Muscle layer of duodenum (tissue), 2 donors: ENCODE measurements around the gene PATZ1.
A peak's percentile ranks its signal among the peaks of the same experiment; 100 is the strongest.
"Not testable (repeated sequence)": the region's sequence is repeated elsewhere in the genome, so short reads cannot be mapped to it uniquely, and the experiment has no call there.

Experiments
- H3K27ac ChIP-seq: one replicate; pipeline ENCODE4 v1.7.0; 2013; ENCODE audit warnings: mild to moderate bottlenecking, low read length
- H3K27me3 ChIP-seq: one replicate; pipeline ENCODE4 v1.7.0; 2013; ENCODE audit warnings: low read depth, mild to moderate bottlenecking, control low read depth, low read length
- H3K36me3 ChIP-seq, 2 donors: one replicate each; pipeline ENCODE4 v1.7.0; 2013; ENCODE audit warnings: low read length in 2 of 2, control low read depth in 1 of 2, mild to moderate bottlenecking in 1 of 2; ENCODE audit not compliant: insufficient read depth in 2 of 2, control insufficient read depth in 1 of 2
- H3K4me1 ChIP-seq, 2 donors: one replicate each; pipeline ENCODE4 v1.7.0; 2013; ENCODE audit warnings: low read length in 2 of 2, mild to moderate bottlenecking in 2 of 2, control low read depth in 1 of 2, moderate library complexity in 1 of 2; ENCODE audit not compliant: insufficient read depth in 2 of 2, control insufficient read depth in 1 of 2
- H3K4me3 ChIP-seq, 2 donors: one replicate each; pipeline ENCODE4 v1.7.0; 2013; ENCODE audit warnings: low read length in 2 of 2, low read depth in 1 of 2, mild to moderate bottlenecking in 1 of 2
- H3K9me3 ChIP-seq, 2 donors: one replicate each; pipeline ENCODE4 v1.7.0; 2013; ENCODE audit warnings: low read length in 2 of 2, control low read depth in 1 of 2, mild to moderate bottlenecking in 1 of 2; ENCODE audit not compliant: control insufficient read depth in 1 of 2
- donor health status: healthy.

Gene PATZ1, protein sequence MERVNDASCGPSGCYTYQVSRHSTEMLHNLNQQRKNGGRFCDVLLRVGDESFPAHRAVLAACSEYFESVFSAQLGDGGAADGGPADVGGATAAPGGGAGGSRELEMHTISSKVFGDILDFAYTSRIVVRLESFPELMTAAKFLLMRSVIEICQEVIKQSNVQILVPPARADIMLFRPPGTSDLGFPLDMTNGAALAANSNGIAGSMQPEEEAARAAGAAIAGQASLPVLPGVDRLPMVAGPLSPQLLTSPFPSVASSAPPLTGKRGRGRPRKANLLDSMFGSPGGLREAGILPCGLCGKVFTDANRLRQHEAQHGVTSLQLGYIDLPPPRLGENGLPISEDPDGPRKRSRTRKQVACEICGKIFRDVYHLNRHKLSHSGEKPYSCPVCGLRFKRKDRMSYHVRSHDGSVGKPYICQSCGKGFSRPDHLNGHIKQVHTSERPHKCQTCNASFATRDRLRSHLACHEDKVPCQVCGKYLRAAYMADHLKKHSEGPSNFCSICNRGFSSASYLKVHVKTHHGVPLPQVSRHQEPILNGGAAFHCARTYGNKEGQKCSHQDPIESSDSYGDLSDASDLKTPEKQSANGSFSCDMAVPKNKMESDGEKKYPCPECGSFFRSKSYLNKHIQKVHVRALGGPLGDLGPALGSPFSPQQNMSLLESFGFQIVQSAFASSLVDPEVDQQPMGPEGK

DNA sequence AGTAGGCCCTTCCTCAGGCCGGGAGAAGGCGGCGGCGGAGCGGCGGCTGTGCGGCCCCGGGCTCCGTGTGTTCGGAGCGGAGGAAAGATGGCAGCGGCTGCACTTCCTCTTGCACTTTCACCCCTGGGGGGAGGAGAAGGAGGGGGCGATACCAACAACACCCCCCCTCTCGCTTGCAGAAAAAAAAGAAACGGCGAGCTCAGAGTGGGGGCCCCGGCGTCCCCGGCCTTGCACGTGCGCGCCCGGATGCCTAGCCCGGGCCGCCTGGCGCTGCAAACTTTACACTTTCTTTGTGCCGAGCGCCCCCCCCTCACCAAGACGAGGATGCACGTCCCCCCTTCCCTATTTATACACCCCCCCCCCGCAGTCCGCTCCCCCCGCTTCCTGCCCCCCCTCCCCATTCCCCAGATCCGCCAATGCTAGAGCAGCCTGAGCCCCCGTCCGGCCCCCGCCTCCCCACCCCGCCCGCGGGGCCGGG lies at the start of gene PATZ1:
PATZ1 (minus strand) TSS at position 92 of the 478 bp plus-strand sequence. CDS start 744 bp downstream, outside the sequence.
- Histone ChIP-seq H3K27me3 (no peaks in the 10 kb centered on the region), H3K27ac (peak within 1 kb of the TSS; percentile 65), H3K9me3 (no peaks in the 10 kb centered on the region), H3K4me3 (peak within 1 kb of the TSS; percentile 68 to 87), H3K36me3 (peaks cover 10 to 13% of the 10 kb centered on the region in 2 donors), H3K4me1 (peaks cover 18 to 41% of the 10 kb centered on the region in 2 donors)

DNA sequence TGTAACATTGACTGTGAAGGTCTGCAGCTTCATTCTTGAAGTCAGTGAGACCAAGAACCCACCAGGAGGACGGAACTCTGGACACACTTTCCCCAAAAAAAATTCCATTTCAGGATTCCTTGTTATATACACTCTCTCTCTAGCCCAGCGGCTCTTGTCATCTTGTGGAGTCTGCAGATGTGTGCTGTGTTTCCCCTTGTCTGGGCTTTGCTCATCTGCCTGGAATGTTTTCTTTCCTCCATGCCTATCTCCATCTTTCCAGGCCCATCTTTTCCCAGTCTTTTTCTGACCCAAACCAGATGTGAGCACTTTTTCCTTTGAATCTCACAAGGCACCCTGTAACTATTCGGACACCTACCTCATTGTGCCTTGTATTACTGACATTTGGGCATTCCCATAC lies 48.2 kb upstream of the PATZ1 start:
- Histone ChIP-seq H3K27ac (no peak overlapping the region), H3K27me3 (no peaks in the 10 kb centered on the region), H3K4me1 (peaks cover 0 to 6% of the 10 kb centered on the region in 2 donors), H3K4me3 (no peak overlapping the region), H3K9me3 (no peaks in the 10 kb centered on the region), H3K36me3 (no peaks in the 10 kb centered on the region)

DNA sequence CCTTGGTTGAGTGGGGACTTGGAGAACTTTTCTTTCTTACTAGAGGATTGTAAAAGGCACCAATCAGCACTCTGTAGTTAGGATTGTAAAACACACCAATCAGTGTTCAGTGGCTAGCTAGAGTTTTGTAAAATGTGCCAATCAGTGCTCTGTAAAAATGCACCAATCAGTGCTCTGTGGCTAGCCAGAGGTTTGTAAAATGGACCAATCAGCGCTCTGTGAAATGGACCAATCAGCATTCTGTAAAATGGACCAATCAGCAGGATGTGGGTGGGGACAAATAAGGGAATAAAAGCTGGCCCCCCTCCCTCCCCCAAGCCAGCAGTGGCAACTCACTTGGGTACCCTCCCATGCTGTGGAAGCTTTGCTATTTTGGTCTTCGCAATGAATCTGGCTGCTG lies 47.7 kb upstream of the PATZ1 start:
- Histone ChIP-seq H3K27ac (no peak overlapping the region), H3K4me3 (no peak overlapping the region), H3K27me3 (no peaks in the 10 kb centered on the region), H3K9me3 (no peaks in the 10 kb centered on the region), H3K4me1 (peaks cover 0 to 5% of the 10 kb centered on the region in 2 donors), H3K36me3 (no peaks in the 10 kb centered on the region)

DNA sequence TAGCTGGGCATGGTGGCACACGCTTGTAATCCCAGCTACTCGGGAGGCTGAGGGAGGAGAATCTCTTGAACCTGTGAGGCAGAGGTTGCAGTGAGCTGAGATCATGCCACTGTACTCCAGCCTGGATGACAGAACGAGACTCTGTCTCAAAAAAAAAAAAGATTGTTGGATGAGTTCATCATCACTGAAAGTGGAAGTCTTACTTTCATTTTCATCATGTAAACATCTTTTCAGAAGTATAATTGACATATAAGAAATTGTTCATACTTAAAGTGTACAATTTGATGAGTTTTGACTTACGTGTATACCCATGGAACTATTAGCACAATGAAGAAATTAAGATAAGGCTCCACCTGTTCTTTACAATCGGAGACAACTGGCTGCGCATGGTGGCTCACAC lies 32.5 kb upstream of the PATZ1 start:
- not testable (repeated sequence) for H3K36me3 ChIP-seq, H3K4me1 ChIP-seq, H3K27ac ChIP-seq, H3K9me3 ChIP-seq, H3K4me3 ChIP-seq, H3K27me3 ChIP-seq

DNA sequence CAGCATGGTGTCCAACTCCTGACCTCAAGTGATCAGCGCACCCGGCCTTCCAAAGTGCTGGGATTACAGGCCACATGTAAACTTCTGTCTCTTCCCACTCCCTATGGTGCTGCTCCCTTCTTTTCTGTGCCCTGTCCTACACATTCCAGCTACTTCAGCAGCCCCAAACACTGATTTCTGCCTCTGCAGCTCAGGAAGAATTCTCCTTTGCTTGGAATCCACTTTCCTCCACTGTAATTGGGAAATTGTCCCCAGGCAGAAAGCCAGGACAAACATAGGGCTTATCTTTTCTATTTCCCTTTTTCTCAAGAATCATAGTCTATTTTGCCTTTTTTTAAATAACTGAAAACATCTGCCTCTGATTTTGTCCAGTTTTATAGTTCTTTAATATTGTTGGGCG lies 32.0 kb upstream of the PATZ1 start:
- H3K9me3 ChIP-seq = no peaks in the 10 kb centered on the region
- no peaks in the 10 kb centered on the region for H3K27me3 ChIP-seq
- no peaks in the 10 kb centered on the region for H3K4me1 ChIP-seq
- H3K4me3 ChIP-seq = no peak overlapping the region
- H3K36me3 ChIP-seq = no peaks in the 10 kb centered on the region
- H3K27ac ChIP-seq = no peak overlapping the region

DNA sequence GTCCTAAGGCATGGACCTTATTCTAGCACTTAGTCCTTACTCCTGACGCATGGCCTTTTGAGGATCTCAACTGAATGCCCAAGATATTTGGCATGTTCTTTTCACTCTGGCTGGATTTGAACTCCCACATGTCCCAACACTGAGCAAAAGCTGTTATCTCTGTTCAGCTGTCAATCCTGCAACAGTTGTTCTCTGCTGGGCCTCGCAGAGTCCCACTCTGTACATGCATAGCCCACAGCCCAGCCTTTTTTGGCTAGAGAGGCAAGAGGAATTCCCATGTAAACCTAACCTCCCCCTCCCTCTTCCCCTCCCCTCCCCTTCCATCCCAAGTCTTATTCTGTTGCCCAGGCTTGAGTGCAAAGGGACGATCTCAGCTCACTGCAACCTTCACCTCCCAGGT lies 31.5 kb upstream of the PATZ1 start:
- no peak overlapping the region for H3K4me3 ChIP-seq

DNA sequence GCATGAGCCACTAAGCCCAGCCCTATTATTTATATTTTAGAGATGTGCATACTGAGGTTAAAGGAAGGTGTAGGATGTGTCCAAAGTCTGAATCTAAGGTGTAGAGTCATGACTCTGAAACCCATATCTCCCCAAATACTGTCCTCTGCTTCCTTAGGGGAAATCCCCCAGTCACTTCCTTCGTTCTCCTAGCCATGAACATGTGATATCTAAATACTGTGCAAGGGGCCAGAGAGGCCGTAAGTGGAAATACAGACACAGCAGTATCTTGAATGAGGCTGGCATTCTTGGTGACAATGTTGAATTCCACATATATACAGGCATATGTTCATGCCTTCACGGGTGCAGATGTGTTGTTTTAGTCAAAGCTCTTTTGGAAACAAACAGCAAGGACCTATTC lies 21.3 kb upstream of the PATZ1 start:
- Histone ChIP-seq H3K9me3 (no peaks in the 10 kb centered on the region), H3K4me1 (no peaks in the 10 kb centered on the region), H3K36me3 (no peaks in the 10 kb centered on the region), H3K27me3 (no peaks in the 10 kb centered on the region), H3K27ac (no peak overlapping the region), H3K4me3 (no peak overlapping the region)

More for the DNA sequence above, 31.5 kb upstream of the PATZ1 start:
- no peaks in the 10 kb centered on the region for H3K36me3 ChIP-seq
- H3K4me1 ChIP-seq = no peaks in the 10 kb centered on the region
- no peaks in the 10 kb centered on the region for H3K9me3 ChIP-seq
- no peaks in the 10 kb centered on the region for H3K27me3 ChIP-seq
- H3K27ac ChIP-seq = no peak overlapping the region

DNA sequence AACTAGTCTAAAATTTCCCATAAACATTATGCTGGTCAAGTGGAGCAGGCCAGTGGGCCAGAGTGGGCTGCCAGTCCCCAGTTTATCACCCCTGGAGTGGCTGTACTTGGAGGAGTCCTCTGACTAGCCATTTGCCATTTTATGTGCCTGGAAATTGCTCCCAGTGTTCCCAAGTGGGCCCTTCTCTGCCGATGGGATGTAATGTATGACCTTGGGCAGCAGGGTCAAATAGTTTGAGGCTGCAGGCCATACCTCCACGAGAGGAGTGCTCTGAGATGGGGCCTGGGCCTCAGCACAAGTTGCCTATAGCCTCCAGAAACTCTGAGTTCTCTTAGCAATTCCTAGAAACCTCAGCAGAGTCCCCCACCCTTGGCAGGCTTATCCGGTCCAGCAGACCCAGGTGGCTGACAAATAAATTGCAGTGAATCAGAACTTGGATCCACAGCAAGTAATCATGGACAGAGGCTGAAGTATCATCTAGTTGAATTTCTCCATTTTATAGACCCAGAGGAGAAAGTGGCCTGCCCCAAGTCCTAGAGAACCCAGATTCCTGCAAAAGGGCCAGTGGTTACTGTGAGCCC lies 17.8 kb upstream of the PATZ1 start:
- no peak overlapping the region for H3K27ac ChIP-seq
- H3K9me3 ChIP-seq = no peaks in the 10 kb centered on the region
- H3K4me1 ChIP-seq = no peaks in the 10 kb centered on the region
- no peaks in the 10 kb centered on the region for H3K36me3 ChIP-seq
- no peaks in the 10 kb centered on the region for H3K27me3 ChIP-seq
- H3K4me3 ChIP-seq = no peak overlapping the region

DNA sequence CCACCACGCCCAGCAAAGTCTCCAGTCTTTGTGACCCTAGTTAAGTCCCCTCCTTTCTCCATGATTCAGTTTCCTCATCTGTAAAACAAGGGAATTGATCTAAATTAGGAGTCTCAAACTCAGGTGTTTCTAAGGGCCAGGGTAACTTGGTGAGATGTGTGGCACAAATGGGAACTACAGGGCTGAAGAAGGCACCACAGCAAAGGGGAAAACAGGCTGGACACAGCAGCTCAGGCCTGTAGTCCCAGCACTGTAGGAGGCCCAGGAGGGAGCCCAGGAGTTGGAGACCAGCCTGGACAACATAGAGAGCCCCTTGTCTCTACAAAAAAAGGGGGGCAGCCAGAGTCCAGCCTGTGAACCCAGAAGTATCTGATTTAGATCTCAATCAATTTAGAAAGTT lies 15.6 kb upstream of the PATZ1 start:
- no peaks in the 10 kb centered on the region for H3K36me3 ChIP-seq
- H3K27me3 ChIP-seq = no peaks in the 10 kb centered on the region
- H3K4me3 ChIP-seq = no peak overlapping the region
- no peaks in the 10 kb centered on the region for H3K4me1 ChIP-seq
- no peak overlapping the region for H3K27ac ChIP-seq
- H3K9me3 ChIP-seq = no peaks in the 10 kb centered on the region

DNA sequence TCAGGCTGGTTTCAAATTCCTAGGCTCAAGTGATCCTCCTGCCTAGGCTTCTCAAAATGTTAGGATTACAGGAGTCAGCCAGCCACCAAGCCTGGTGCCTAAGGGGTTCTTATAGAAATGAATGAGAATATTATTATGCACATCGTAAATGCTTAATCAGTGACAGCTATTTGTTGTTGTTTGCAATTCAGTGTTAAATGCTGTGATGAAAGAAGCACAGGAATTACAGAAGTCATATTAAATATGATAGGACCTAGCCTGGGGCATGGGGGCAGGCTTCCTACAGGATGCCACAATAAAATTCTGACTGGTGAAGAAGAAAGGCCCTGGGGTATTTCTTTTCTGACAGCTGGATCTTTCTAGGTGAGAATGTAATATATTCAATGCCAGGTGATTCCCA lies 13.9 kb upstream of the PATZ1 start:
- H3K36me3 ChIP-seq = no peaks in the 10 kb centered on the region
- no peaks in the 10 kb centered on the region for H3K4me1 ChIP-seq
- H3K27me3 ChIP-seq = no peaks in the 10 kb centered on the region
- H3K4me3 ChIP-seq = no peak overlapping the region
- H3K27ac ChIP-seq = no peak overlapping the region
- H3K9me3 ChIP-seq = no peaks in the 10 kb centered on the region

DNA sequence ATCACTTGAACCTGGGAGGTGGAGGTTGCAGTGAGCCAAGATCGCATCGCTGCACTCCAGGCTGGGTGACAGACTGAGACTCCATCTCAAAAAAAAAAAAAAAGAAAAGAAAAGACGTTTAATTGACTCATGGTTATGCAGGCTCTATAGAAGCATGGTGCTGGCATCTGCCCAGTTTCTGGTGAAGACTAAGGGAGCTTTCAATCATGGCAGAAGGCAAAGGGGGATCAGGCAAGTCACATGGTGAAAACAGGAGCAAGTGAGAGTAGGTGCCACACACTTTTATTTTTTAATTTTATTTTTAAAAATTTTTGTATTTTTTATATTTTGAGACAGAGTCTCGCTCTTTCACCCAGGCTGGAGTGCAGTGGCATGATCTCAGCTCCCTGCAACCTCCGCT lies 8.4 kb upstream of the PATZ1 start:
- no peaks in the 10 kb centered on the region for H3K4me1 ChIP-seq
- no peak overlapping the region for H3K4me3 ChIP-seq
- H3K27ac ChIP-seq = no peak overlapping the region
- no peaks in the 10 kb centered on the region for H3K36me3 ChIP-seq
- H3K9me3 ChIP-seq = no peaks in the 10 kb centered on the region
- H3K27me3 ChIP-seq = no peaks in the 10 kb centered on the region
